Glutamatergic neuron (in vitro differentiated cells): Measurements from ENCODE around the gene CMPK1. TPM values are rescaled to one million over a fixed set of nuclear protein-coding genes. Genes with fewer than 3 reads are reported as not detected.

Experiments
- DNase-seq: peaks from one replicate; pipeline ENCODE4 v3.0.0; 2022
- H3K27ac Mint-ChIP-seq: one replicate; pipeline ENCODE4 v1.8.0; 2020; ENCODE audit warnings: mild to moderate bottlenecking, mixed read lengths, inconsistent platforms; ENCODE audit not compliant: unreplicated experiment
- H3K27me3 Mint-ChIP-seq: one replicate; pipeline ENCODE4 v1.8.0; 2020; ENCODE audit warnings: mild to moderate bottlenecking, moderate library complexity, mixed read lengths, inconsistent platforms; ENCODE audit not compliant: unreplicated experiment
- H3K36me3 Mint-ChIP-seq: one replicate; pipeline ENCODE4 v1.8.0; 2020; ENCODE audit warnings: mild to moderate bottlenecking, mixed read lengths, inconsistent platforms; ENCODE audit not compliant: unreplicated experiment
- H3K4me1 Mint-ChIP-seq: one replicate; pipeline ENCODE4 v1.8.0; 2020; ENCODE audit warnings: mild to moderate bottlenecking, low read depth, mixed read lengths, inconsistent platforms; ENCODE audit not compliant: unreplicated experiment
- H3K4me3 Mint-ChIP-seq: one replicate; pipeline ENCODE4 v1.8.0; 2020; ENCODE audit warnings: mild to moderate bottlenecking, mixed read lengths, inconsistent platforms; ENCODE audit not compliant: unreplicated experiment
- H3K9me3 Mint-ChIP-seq: one replicate; pipeline ENCODE4 v1.8.0; 2020; ENCODE audit warnings: mild to moderate bottlenecking, moderate library complexity, mixed read lengths, inconsistent platforms; ENCODE audit not compliant: unreplicated experiment
- total RNA-seq: library from RNA; stranded (reverse); fragmentation: NEBNext Ultra II Directional; extraction: Animal tissue kit (Norgen Biotek cat#: 25700); gene quantifications from one replicate; pipeline ENCODE4 v1.2.1, GENCODE V29; 2021; ENCODE audit not compliant: unreplicated experiment
- TF ChIP-seq, protein P1 (sequence below): fragments of 200-600 bp; sonication (generic); IDR thresholded peaks from one replicate; pipeline ENCODE4 v1.5.0; 2021; ENCODE audit not compliant: partially characterized antibody, unreplicated experiment

CMPK1 gene
- total RNA-seq, 1 donor from 2014 or later: 60.4 TPM

DNA sequence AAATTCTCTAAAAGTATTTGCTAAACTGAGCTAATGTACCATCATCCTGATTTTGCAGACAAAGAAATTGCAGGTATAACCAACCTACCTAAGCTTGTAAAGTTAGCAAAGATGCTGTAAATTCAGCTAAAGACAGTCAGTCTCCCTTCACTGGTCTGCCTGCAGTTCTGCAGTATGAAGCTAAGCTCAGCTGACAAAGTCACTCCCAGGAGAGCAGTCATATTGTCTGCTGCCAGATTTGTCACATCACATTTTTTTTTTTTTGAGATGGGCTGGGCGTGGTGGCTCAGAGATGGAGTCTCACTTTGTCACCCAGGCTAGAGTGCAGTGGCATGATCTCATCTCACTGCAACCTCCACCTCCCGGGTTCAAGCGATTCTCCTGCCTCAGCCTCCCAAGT is 8.9 kb upstream of the CMPK1 start:
- TF ChIP-seq, protein P1, sequence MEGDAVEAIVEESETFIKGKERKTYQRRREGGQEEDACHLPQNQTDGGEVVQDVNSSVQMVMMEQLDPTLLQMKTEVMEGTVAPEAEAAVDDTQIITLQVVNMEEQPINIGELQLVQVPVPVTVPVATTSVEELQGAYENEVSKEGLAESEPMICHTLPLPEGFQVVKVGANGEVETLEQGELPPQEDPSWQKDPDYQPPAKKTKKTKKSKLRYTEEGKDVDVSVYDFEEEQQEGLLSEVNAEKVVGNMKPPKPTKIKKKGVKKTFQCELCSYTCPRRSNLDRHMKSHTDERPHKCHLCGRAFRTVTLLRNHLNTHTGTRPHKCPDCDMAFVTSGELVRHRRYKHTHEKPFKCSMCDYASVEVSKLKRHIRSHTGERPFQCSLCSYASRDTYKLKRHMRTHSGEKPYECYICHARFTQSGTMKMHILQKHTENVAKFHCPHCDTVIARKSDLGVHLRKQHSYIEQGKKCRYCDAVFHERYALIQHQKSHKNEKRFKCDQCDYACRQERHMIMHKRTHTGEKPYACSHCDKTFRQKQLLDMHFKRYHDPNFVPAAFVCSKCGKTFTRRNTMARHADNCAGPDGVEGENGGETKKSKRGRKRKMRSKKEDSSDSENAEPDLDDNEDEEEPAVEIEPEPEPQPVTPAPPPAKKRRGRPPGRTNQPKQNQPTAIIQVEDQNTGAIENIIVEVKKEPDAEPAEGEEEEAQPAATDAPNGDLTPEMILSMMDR: no peak
- H3K36me3 Mint-ChIP-seq: no peaks in the 10 kb centered on the region
- H3K27me3 Mint-ChIP-seq: no peaks in the 10 kb centered on the region
- H3K27ac Mint-ChIP-seq: no peak overlapping the region
- H3K9me3 Mint-ChIP-seq: no peaks in the 10 kb centered on the region
- DNase-seq: no peak
- H3K4me1 Mint-ChIP-seq: no peaks in the 10 kb centered on the region
- no peak overlapping the region for H3K4me3 Mint-ChIP-seq

DNA sequence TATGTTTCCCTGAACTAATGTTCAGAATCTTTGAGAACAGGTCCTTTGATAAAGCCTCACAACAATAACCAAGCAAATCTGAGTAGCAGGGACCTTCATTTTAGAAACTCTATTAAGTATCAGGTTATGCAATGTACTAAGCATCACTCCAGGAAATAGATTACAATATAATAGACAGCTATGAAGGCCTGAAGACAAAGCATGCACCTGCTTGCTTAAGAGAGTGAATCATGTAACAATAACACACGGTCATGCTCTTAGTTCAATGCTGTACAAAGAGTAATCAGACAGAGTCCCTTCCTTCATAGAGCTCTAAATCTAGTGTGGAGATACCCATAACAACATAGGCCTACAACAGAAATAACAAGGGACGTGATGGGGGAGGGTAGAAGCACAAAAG is 8.1 kb upstream of the CMPK1 start:
- TF ChIP-seq, protein P1: no peak
- Mint-ChIP-seq H3K36me3 (no peaks in the 10 kb centered on the region), H3K27ac (no peak overlapping the region), H3K9me3 (no peaks in the 10 kb centered on the region), H3K4me3 (no peak overlapping the region), H3K4me1 (no peaks in the 10 kb centered on the region), H3K27me3 (no peaks in the 10 kb centered on the region)
- no peak for DNase-seq

DNA sequence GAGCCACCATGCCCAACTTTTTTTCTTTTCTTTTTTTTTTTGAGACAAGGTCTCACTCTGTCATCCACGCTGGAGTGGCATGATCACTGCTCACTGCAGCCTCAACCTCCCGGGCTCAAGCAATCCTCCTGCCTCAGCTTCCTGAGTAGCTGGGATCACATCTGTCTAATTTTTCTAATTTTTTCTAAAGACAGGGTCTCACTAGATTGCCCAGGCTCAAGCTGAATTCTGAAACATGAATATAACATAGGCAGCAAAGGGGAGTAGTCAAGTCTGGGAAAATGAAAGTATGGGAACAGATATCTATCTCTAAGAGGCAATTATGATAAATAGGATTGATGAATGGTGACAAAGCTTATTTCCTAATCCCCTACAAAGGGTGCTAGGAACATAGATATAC is 7.3 kb upstream of the CMPK1 start:
- Mint-ChIP-seq H3K4me3 (no peak overlapping the region), H3K4me1 (no peaks in the 10 kb centered on the region)
- TF ChIP-seq, protein P1: no peak

DNA sequence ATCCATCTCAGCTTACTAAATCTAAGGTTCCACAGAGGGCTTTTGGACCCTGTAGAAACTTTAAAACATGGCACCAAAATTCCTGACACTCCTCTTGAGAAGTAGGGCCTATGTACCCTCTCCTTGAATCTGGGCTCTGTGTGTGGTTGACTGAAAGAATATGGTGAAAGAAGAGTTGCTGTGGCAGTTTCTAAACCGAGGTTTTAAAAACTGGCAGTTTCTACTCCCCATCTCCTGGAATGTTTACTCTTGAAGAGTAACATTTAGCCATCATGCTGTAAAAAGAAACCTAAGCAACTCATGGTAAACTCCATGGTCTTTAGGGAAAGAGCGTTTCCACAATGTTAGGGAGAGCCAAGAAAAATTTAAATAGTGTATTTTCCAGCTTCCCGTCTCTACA is 4.6 kb upstream of the CMPK1 start:
- TF ChIP-seq, protein P1: no peak
- no peak for DNase-seq
- Mint-ChIP-seq H3K4me3 (no peak overlapping the region), H3K9me3 (peaks cover 2% of the 10 kb centered on the region), H3K27ac (no peak overlapping the region), H3K4me1 (no peaks in the 10 kb centered on the region), H3K36me3 (no peaks in the 10 kb centered on the region), H3K27me3 (no peaks in the 10 kb centered on the region)

More for the DNA sequence above, 7.3 kb upstream of the CMPK1 start:
- H3K27me3 Mint-ChIP-seq: no peaks in the 10 kb centered on the region
- H3K9me3 Mint-ChIP-seq: no peaks in the 10 kb centered on the region
- H3K36me3 Mint-ChIP-seq: no peaks in the 10 kb centered on the region
- no peak for DNase-seq
- H3K27ac Mint-ChIP-seq: no peak overlapping the region

DNA sequence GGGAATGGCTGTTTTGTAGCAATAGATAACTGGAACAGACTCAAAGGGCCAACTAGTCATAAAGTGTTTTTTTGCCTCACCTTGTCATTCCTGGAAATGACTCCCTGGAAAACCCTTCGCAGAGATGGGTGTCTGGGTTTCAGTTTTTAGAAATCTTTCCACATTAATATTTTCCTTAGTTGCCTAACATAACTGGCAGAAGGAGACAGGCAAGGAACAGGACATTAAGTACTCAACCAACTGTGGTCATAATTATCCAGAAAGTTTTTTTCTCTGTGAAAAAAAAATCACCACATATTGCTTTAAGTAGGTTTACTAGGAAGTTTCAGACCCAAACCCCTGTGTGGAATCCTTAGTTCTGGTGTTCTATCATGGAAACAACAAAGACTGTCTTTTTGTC is 3.4 kb upstream of the CMPK1 start:
- H3K9me3 Mint-ChIP-seq: peaks cover 4% of the 10 kb centered on the region
- peaks cover 3% of the 10 kb centered on the region for H3K27me3 Mint-ChIP-seq
- no peak overlapping the region for H3K27ac Mint-ChIP-seq
- DNase-seq: no peak
- TF ChIP-seq, protein P1: no peak
- H3K4me3 Mint-ChIP-seq: no peak overlapping the region
- H3K36me3 Mint-ChIP-seq: no peaks in the 10 kb centered on the region
- H3K4me1 Mint-ChIP-seq: peaks cover 5% of the 10 kb centered on the region
